ENCODE data around the gene SMARCA5. TPM values are rescaled to one million over a fixed set of nuclear protein-coding genes. Genes with fewer than 3 reads are reported as not detected.

Gene SMARCA5
- total and polyA plus RNA-seq, 12 donors: 13.8 to 67.9 (median 56.7) TPM

- DNase-seq: no peak
- TF ChIP-seq POLR2A (IDR thresholded peaks at IDR 0.05) (no peak), CTCF (IDR thresholded peaks at IDR 0.05) (no peak)
- H3K4me1 ChIP-seq (replicated peaks in 1 of 2): no peaks in the 10 kb centered on the region
- H3K9me3 ChIP-seq (replicated peaks in 1 of 3): no peaks in the 10 kb centered on the region
- no peak overlapping the region for H3K4me3 ChIP-seq
- 82 to 90% (median 87%) methylated on average over 3 of the region's 3 CpGs for WGBS, 4 donors
- no peaks in the 10 kb centered on the region for H3K27me3 ChIP-seq
- H3K36me3 ChIP-seq (replicated peaks in 1 of 2): no peaks in the 10 kb centered on the region
- H3K27ac ChIP-seq: no peak overlapping the region
- intact Hi-C loops (cut with DNase I): no loop called here
These were observed 83.8 kb downstream of the SMARCA5 start for GRCh38 chr4:143597276-143597675.

GRCh38 chr4:143598816-143599215, 85.3 kb downstream of the SMARCA5 start:
- Histone ChIP-seq H3K9me3 (replicated peaks in 1 of 3) (no peaks in the 10 kb centered on the region), H3K4me1 (replicated peaks in 1 of 2) (no peaks in the 10 kb centered on the region), H3K36me3 (replicated peaks in 1 of 2) (no peaks in the 10 kb centered on the region), H3K27me3 (no peaks in the 10 kb centered on the region), H3K27ac (no peak overlapping the region), H3K4me3 (no peak overlapping the region)
- intact Hi-C loops (cut with DNase I): no loop called here
- no peak for DNase-seq
- TF ChIP-seq CTCF (IDR thresholded peaks at IDR 0.05): no peak

- intact Hi-C loops (cut with DNase I): no loop called here
- Histone ChIP-seq H3K27me3 (no peaks in the 10 kb centered on the region), H3K36me3 (replicated peaks in 1 of 2) (no peaks in the 10 kb centered on the region), H3K4me1 (replicated peaks in 1 of 2) (no peaks in the 10 kb centered on the region), H3K27ac (no peak overlapping the region), H3K4me3 (no peak overlapping the region), H3K9me3 (replicated peaks in 1 of 3) (no peaks in the 10 kb centered on the region)
- no peak for DNase-seq
- 90 to 100% (median 94%) methylated on average over 1 of the region's 1 CpG for WGBS, 4 donors
- TF ChIP-seq CTCF (IDR thresholded peaks at IDR 0.05) (no peak), POLR2A (IDR thresholded peaks at IDR 0.05) (no peak)
These were observed 86.3 kb downstream of the SMARCA5 start for GRCh38 chr4:143599827-143600226.

GRCh38 chr4:143606480-143606879, 93.0 kb downstream of the SMARCA5 start:
- no peaks in the 10 kb centered on the region for H3K36me3 ChIP-seq (replicated peaks in 1 of 2)
- intact Hi-C loops (cut with DNase I): no loop called here
- WGBS, 4 donors: 76 to 86% (median 83%) methylated on average over 3 of the region's 3 CpGs
- H3K27me3 ChIP-seq: no peaks in the 10 kb centered on the region
- H3K4me3 ChIP-seq: no peak overlapping the region
- H3K4me1 ChIP-seq (replicated peaks in 1 of 2): no peaks in the 10 kb centered on the region
- no peaks in the 10 kb centered on the region for H3K9me3 ChIP-seq (replicated peaks in 1 of 3)
- TF ChIP-seq POLR2A (IDR thresholded peaks at IDR 0.05) (no peak), CTCF (IDR thresholded peaks at IDR 0.05) (no peak)
- DNase-seq: no peak
- H3K27ac ChIP-seq: no peak overlapping the region

Other genes with a start within 250 kb of the SMARCA5 start
- gene GAB1, start 176.8 kb upstream of the SMARCA5 start, total RNA-seq: 10 to 100 TPM; 12.9 to 58.2 (median 33.3) TPM
- gene GAB1, start 176.8 kb upstream of the SMARCA5 start, polyA plus RNA-seq: 10 to 100 TPM in 1 of 3 donors, 1 to 10 TPM in 2; 4.1 to 14.1 (median 8.9) TPM
- under 1 TPM in 2 of 9 donors, not detected in 7; 0.06 to 0.22 TPM for gene FREM3, start 187.0 kb downstream of the SMARCA5 start, total RNA-seq
- not detected for gene FREM3, start 187.0 kb downstream of the SMARCA5 start, polyA plus RNA-seq

Measured in adrenal gland (tissue), 12 donors.